Adrenal gland (tissue), 12 donors: Measurements from ENCODE around the gene SMAD9. TPM values are rescaled to one million over a fixed set of nuclear protein-coding genes. Genes with fewer than 3 reads are reported as not detected.

ENCODE experiments used
- DNase-seq, 7 donors: peaks; one replicate each; pipeline ENCODE4 v3.0.0-alpha.2; 2019 to 2020
- H3K27ac ChIP-seq, 5 donors: fragments of 200-600 bp; sonication (generic) in 4 of 5; 1 replicate in 3 of 5; 2 replicates in 2 of 5; pipeline versions ENCODE4 v1.5.1 to v1.8.0; 2016 to 2020; ENCODE audit warnings: mild to moderate bottlenecking in 1 of 5
- H3K27me3 ChIP-seq: fragments of 200-600 bp; 2 replicates; pipeline ENCODE4 v1.8.0; 2021
- H3K36me3 ChIP-seq, 2 donors: fragments of 200-600 bp; replicated peaks in 1 of 2; 1 replicate in 1 of 2; 2 replicates in 1 of 2; pipeline versions ENCODE4 v1.5.1 to v1.8.0; 2018 to 2022
- H3K4me1 ChIP-seq, 2 donors: fragments of 200-600 bp; replicated peaks in 1 of 2; 1 replicate in 1 of 2; 2 replicates in 1 of 2; pipeline versions ENCODE4 v1.5.1 to v1.8.0; 2018 to 2021
- H3K4me3 ChIP-seq, 4 donors: fragments of 200-600 bp; sonication (generic) in 3 of 4; one replicate each; pipeline ENCODE4 v1.5.1; 2016 to 2018
- H3K9me3 ChIP-seq, 3 donors: fragments of 200-600 bp; sonication (generic) in 1 of 3; replicated peaks in 1 of 3; 1 replicate in 2 of 3; 2 replicates in 1 of 3; pipeline versions ENCODE4 v1.5.1 to v1.8.0; 2016 to 2021
- POLR2A ChIP-seq, 2 donors: fragments of 450-650 bp; IDR thresholded peaks; one replicate each; pipeline ENCODE4 v1.6.1; 2017; ENCODE audit warnings: antibody characterized with exemption in 2 of 2, mild to moderate bottlenecking in 2 of 2, moderate library complexity in 1 of 2
- WGBS, 4 donors: extraction: QIAGEN DNeasy Blood & Tissue Kit in 2 of 4; methylation state at CpG; one replicate each; pipeline versions ENCODE4 v1.1.5 to v1.1.7; 2013 to 2017; 5-methylcytosine and 5-hydroxymethylcytosine counted together
- intact Hi-C, 2 donors: fragments of 100-400 bp; cut with DNase I; formaldehyde crosslinking; loops; one replicate each; pipeline versions ENCODE4 v1.14.1 to v1.15.0; 2022 to 2023
- polyA plus RNA-seq, 3 donors: library from polyadenylated mRNA; stranded (reverse); fragments of 200-250 nt in 2 of 3; fragments of 350-450 nt in 1 of 3; fragmentation: Illumina TruSeq in 1 of 3; extraction: RNeasy Lipid Tissue Mini Kit (QIAGEN cat#74804) in 1 of 3; gene quantifications; one replicate each; pipeline ENCODE4 v1.2.3, GENCODE V29; 2013 to 2014
- total RNA-seq, 9 donors: library from RNA; depleted of rRNA in 4 of 9; stranded (reverse); fragments of >200 nt in 4 of 9; fragments of 120-200 nt in 1 of 9; fragmentation: NEBNext Ultra II Directional in 1 of 9; extraction: Animal tissue kit (Norgen Biotek cat#: 25700) in 1 of 9; gene quantifications; one replicate each; pipeline versions ENCODE4 v1.1.0 to v1.2.4, GENCODE V29; 2013 to 2023
- TF ChIP-seq, protein P1 (sequence below), 6 experiments: fragments of 450-650 bp in 4 of 6; fragments of 200-600 bp in 2 of 6; sonication (generic) in 1 of 6; IDR thresholded peaks; 1 replicate in 5 of 6; 2 replicates in 1 of 6; pipeline versions ENCODE4 v1.5.1 to v1.8.0; 2016 to 2021; ENCODE audit warnings: antibody characterized with exemption in 6 of 6, mild to moderate bottlenecking in 2 of 6, moderate library complexity in 1 of 6
- donor health status: healthy with polysubstance abuse.
- donor health status: Bipolar disorder and iron deficiency.
- donor health status: DM: yes; HTN: yes; CAD: no.
- donor health status: DM: no; HTN: no; CAD: no.
- donor health status: DM: no; HTN: no; CAD: no.
- donor health status: DM: yes; HTN: yes; CAD: no.

Gene SMAD9
- total and polyA plus RNA-seq, 12 donors, result 0.88 to 4.5 (median 3.1) TPM

DNA sequence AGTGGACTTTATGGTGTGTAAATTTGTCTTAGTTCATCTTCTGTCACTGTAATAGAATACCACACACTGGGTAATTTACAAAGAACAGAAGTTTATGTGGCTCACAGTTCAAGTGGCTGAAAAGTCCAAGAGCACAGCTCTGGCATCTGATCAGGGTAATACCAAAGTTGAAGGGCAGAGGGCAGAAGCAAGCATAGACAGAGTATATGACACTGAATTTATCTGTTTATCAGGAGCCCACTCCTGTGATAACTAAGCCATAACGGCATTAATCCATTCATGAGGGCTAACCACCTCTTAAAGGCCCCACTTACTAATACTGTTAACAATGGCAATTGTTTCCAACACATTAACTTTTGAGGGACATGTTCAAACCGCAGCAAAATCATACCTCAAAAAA is 105.0 kb downstream of the SMAD9 start:
- TF ChIP-seq, protein P1, sequence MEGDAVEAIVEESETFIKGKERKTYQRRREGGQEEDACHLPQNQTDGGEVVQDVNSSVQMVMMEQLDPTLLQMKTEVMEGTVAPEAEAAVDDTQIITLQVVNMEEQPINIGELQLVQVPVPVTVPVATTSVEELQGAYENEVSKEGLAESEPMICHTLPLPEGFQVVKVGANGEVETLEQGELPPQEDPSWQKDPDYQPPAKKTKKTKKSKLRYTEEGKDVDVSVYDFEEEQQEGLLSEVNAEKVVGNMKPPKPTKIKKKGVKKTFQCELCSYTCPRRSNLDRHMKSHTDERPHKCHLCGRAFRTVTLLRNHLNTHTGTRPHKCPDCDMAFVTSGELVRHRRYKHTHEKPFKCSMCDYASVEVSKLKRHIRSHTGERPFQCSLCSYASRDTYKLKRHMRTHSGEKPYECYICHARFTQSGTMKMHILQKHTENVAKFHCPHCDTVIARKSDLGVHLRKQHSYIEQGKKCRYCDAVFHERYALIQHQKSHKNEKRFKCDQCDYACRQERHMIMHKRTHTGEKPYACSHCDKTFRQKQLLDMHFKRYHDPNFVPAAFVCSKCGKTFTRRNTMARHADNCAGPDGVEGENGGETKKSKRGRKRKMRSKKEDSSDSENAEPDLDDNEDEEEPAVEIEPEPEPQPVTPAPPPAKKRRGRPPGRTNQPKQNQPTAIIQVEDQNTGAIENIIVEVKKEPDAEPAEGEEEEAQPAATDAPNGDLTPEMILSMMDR (IDR thresholded peaks at IDR 0.05), result peak in 1 of 6 experiments; percentile 8
- TF ChIP-seq POLR2A (IDR thresholded peaks at IDR 0.05), result no peak
- Histone ChIP-seq H3K36me3 (no peaks in the 10 kb centered on the region), H3K4me1 (peaks cover 2 to 4% of the 10 kb centered on the region in 2 donors), H3K27ac (no peak overlapping the region), H3K4me3 (no peak overlapping the region), H3K27me3 (no peaks in the 10 kb centered on the region), H3K9me3 (no peaks in the 10 kb centered on the region)
- no peak for DNase-seq
- 73% methylated on average over 2 of the region's 2 CpGs for WGBS, 4 donors
- intact Hi-C loops, result no loop called here

DNA sequence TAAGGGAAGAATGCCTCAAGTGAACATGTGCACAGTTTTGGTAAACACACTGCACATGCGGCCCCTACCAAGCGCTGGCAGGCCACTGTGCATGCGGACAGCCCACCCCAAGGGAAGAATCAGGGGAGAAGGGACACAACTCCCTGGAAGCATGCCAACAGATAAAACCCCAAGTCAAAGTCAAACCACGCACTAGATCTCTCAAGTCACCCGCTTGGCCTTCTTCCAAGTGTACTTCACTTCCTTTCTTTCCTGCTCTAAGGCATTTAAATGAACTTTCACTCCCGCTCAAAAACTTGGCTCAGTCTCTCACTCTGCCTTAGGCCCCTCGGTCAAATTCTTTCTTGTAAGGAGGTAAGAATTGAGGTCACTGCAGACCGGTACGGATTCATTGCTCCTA is 105.6 kb downstream of the SMAD9 start:
- intact Hi-C loops, result no loop called here
- no peaks in the 10 kb centered on the region for H3K4me1 ChIP-seq
- peak in 1 of 7 donors; percentile 13 for DNase-seq
- H3K4me3 ChIP-seq, result no peak overlapping the region
- no peaks in the 10 kb centered on the region for H3K9me3 ChIP-seq
- no peaks in the 10 kb centered on the region for H3K27me3 ChIP-seq
- no peak overlapping the region for H3K27ac ChIP-seq
- WGBS, 4 donors, result 44 to 53% (median 48%) methylated on average over 9 of the region's 9 CpGs
- TF ChIP-seq, protein P1 (IDR thresholded peaks at IDR 0.05), result no peak
- no peak for TF ChIP-seq POLR2A (IDR thresholded peaks at IDR 0.05)
- H3K36me3 ChIP-seq, result no peaks in the 10 kb centered on the region

DNA sequence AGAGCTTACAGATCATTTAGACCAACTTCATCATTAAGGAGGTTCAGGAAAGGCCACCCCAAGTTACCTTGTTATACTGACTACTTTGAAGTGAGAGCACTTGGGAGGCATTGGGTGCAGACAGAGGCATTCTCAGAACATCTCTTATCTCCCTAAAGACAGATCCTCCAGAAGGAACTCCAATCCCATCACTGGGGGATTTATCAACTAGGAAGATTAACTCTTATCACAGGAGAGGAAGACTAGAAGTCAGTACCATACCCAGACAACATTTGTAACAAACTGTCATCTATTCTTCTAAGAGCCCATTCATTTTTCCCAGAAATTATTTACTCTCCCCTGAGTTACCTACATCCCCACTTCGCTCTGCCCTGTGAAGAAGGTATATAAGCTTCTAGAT is 106.8 kb downstream of the SMAD9 start:
- WGBS, 4 donors, result 69 to 90% (median 87%) methylated on average over 1 of the region's 1 CpG
- DNase-seq, result no peak
- H3K4me3 ChIP-seq, result no peak overlapping the region
- intact Hi-C loops, result no loop called here
- no peak overlapping the region for H3K27ac ChIP-seq
- H3K27me3 ChIP-seq, result no peaks in the 10 kb centered on the region
- no peaks in the 10 kb centered on the region for H3K4me1 ChIP-seq
- H3K36me3 ChIP-seq, result no peaks in the 10 kb centered on the region
- TF ChIP-seq, protein P1 (IDR thresholded peaks at IDR 0.05), result no peak
- no peak for TF ChIP-seq POLR2A (IDR thresholded peaks at IDR 0.05)
- no peaks in the 10 kb centered on the region for H3K9me3 ChIP-seq

DNA sequence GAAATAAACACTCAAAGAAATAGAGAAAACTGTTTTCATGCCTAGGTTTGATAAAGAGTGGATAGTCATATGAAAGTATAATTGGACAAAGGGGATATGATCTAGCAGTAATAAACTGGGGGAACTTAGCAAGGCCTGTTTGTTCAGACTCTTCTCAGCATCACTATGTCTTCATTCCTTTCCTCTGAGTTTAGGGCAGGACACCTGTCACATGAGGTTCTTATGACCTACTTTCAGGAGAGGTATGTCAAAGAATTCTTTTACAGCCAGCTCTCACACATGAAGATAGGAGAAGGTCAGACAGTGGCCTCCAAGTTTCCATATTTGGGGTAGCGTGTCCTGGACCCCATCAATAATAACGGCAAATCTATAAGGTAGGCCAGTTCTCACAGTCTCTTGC is 112.4 kb downstream of the SMAD9 start:
- intact Hi-C loops, result no loop called here
- 84 to 100% (median 91%) methylated on average over 2 of the region's 2 CpGs for WGBS, 4 donors
- Histone ChIP-seq H3K4me3 (no peak overlapping the region), H3K9me3 (no peaks in the 10 kb centered on the region), H3K36me3 (no peaks in the 10 kb centered on the region), H3K27ac (no peak overlapping the region), H3K27me3 (no peaks in the 10 kb centered on the region), H3K4me1 (no peaks in the 10 kb centered on the region)
- TF ChIP-seq, protein P1 (IDR thresholded peaks at IDR 0.05), result no peak
- no peak for TF ChIP-seq POLR2A (IDR thresholded peaks at IDR 0.05)
- no peak for DNase-seq
